Mesenchymal stem cell (in vitro differentiated cells and primary cell): ENCODE data around the gene FOXN1.

Source experiments
- DNase-seq: peaks from one replicate; pipeline ENCODE4 v3.0.0-alpha.2; 2013
- H2AFZ ChIP-seq: one replicate; pipeline ENCODE4 v1.6.1; 2013; ENCODE audit warnings: low read depth, mild to moderate bottlenecking, control low read depth, inconsistent platforms, low read length, moderate library complexity
- H2AK5ac ChIP-seq: 2 replicates; pipeline ENCODE4 v1.6.1; 2013; ENCODE audit warnings: low read length, moderate library complexity, mild to moderate bottlenecking, inconsistent platforms; ENCODE audit not compliant: severe bottlenecking
- H2BK120ac ChIP-seq: one replicate; pipeline ENCODE4 v1.6.1; 2013; ENCODE audit warnings: low read depth, mild to moderate bottlenecking, inconsistent platforms, low read length, moderate library complexity
- H2BK12ac ChIP-seq, 2 experiments: one replicate each; pipeline ENCODE4 v1.6.1; 2013; ENCODE audit warnings: inconsistent platforms in 2 of 2, low read length in 2 of 2, mild to moderate bottlenecking in 2 of 2, moderate library complexity in 2 of 2, control low read depth in 1 of 2
- H2BK15ac ChIP-seq: one replicate; pipeline ENCODE4 v1.6.1; 2013; ENCODE audit warnings: mild to moderate bottlenecking, low read depth, inconsistent platforms; ENCODE audit not compliant: poor library complexity, severe bottlenecking
- H2BK5ac ChIP-seq: 2 replicates; pipeline ENCODE4 v1.6.1; 2013; ENCODE audit warnings: low read depth, mild to moderate bottlenecking, low read length, control low read depth, inconsistent platforms; ENCODE audit not compliant: poor library complexity, severe bottlenecking
- H3K14ac ChIP-seq, 2 experiments: one replicate each; pipeline ENCODE4 v1.6.1; 2013; ENCODE audit warnings: inconsistent platforms in 2 of 2, low read length in 2 of 2, control low read depth in 1 of 2, mild to moderate bottlenecking in 1 of 2, moderate library complexity in 1 of 2
- H3K18ac ChIP-seq, 2 experiments: one replicate each; pipeline ENCODE4 v1.6.1; 2013; ENCODE audit warnings: inconsistent platforms in 2 of 2, low read length in 2 of 2, control low read depth in 1 of 2, low read depth in 1 of 2, mild to moderate bottlenecking in 1 of 2
- H3K23ac ChIP-seq, 2 experiments: one replicate each; pipeline ENCODE4 v1.6.1; 2013; ENCODE audit warnings: inconsistent platforms in 2 of 2, low read length in 2 of 2, mild to moderate bottlenecking in 2 of 2, moderate library complexity in 2 of 2, control low read depth in 1 of 2
- H3K27ac ChIP-seq: 2 replicates; pipeline ENCODE4 v1.5.1; 2013; ENCODE audit warnings: mild to moderate bottlenecking, moderate library complexity, low read length, control low read depth, inconsistent platforms; ENCODE audit not compliant: poor library complexity, severe bottlenecking
- H3K27me3 ChIP-seq, 2 experiments: 2 replicates each; pipeline versions ENCODE4 v1.6.1 to v1.7.0; 2013; ENCODE audit warnings: low read length in 2 of 2, mild to moderate bottlenecking in 2 of 2, moderate library complexity in 2 of 2, control low read depth in 1 of 2, inconsistent platforms in 1 of 2; ENCODE audit not compliant: control insufficient read depth in 1 of 2, insufficient read depth in 1 of 2
- H3K36me3 ChIP-seq, 2 experiments: 2 replicates each; pipeline versions ENCODE4 v1.6.1 to v1.7.0; 2013; ENCODE audit warnings: low read length in 2 of 2, control low read depth in 1 of 2, inconsistent platforms in 1 of 2, low read depth in 1 of 2, mild to moderate bottlenecking in 1 of 2; ENCODE audit not compliant: insufficient read depth in 2 of 2, control insufficient read depth in 1 of 2
- H3K4ac ChIP-seq, 2 experiments: one replicate each; pipeline ENCODE4 v1.6.1; 2013; ENCODE audit warnings: inconsistent platforms in 2 of 2, low read length in 2 of 2, mild to moderate bottlenecking in 2 of 2, moderate library complexity in 2 of 2, control low read depth in 1 of 2, low read depth in 1 of 2
- H3K4me1 ChIP-seq: 2 replicates; pipeline ENCODE4 v1.6.1; 2013; ENCODE audit warnings: low read depth, low read length, control low read depth; ENCODE audit not compliant: control insufficient read depth, insufficient read depth
- H3K4me2 ChIP-seq: 2 replicates; pipeline ENCODE4 v1.6.1; 2013; ENCODE audit warnings: low read length, mild to moderate bottlenecking, inconsistent platforms; ENCODE audit not compliant: poor library complexity, severe bottlenecking
- H3K4me3 ChIP-seq, 2 experiments: 2 replicates each; pipeline versions ENCODE4 v1.5.1 to v1.7.0; 2013; ENCODE audit warnings: low read length in 2 of 2, mild to moderate bottlenecking in 2 of 2, control low read depth in 1 of 2, low read depth in 1 of 2; ENCODE audit not compliant: insufficient read depth in 1 of 2
- H3K79me1 ChIP-seq: replicated peaks from 2 replicates; pipeline ENCODE4 v1.6.1; 2013; ENCODE audit warnings: mild to moderate bottlenecking, control low read depth, low read length, inconsistent platforms; ENCODE audit not compliant: poor library complexity, severe bottlenecking
- H3K9ac ChIP-seq: 2 replicates; pipeline ENCODE4 v1.7.0; 2013; ENCODE audit warnings: mild to moderate bottlenecking, low read length, moderate library complexity
- H3K9me3 ChIP-seq: 2 replicates; pipeline ENCODE4 v1.7.0; 2013; ENCODE audit warnings: mild to moderate bottlenecking, low read length; ENCODE audit not compliant: control insufficient read depth
- H4K8ac ChIP-seq: one replicate; pipeline ENCODE4 v1.6.1; 2013; ENCODE audit warnings: inconsistent platforms, mild to moderate bottlenecking, low read length, moderate library complexity
- H4K91ac ChIP-seq: one replicate; pipeline ENCODE4 v1.6.1; 2013; ENCODE audit warnings: mild to moderate bottlenecking, low read length, inconsistent platforms
- WGBS: methylation state at CpG from one replicate; pipeline ENCODE4 v1.1.7; 2013; ENCODE audit warnings: mixed read lengths; 5-methylcytosine and 5-hydroxymethylcytosine counted together

The FOXN1 gene

DNA sequence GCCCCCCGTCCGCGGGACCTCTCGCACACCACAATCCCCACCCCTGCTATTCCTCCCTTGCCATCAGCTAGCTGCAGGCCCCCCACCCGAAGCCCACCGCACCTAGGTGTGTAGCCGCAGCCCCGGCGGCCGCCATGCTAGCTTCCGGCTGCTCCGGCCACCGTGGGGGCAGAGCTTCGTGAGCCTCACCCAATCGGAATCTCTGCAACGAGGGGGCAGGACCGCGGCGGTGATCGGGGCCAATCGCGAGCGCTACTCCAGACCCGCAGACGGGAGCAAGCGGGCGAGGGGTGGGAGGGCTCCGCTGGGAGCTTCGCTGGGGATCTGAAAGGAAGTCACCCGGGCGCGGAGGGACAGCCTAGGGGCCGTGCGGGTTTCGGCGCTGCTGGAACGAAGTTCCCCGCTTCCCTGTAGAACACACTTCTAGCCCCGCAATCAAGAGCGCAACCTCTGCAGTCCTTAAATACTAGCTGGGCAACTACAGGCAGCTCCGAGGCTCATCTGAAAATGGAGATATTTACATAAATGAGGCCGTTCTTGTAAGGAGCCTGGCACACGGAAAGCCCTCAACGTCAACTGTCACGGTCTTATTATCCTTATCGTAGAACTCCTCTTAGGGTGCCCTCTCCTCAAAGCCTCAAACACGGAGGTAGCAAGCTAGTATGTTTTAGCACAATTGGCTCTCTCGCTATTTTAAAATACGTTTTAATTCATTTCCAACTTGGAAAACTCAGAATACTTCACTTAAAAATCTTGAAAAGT is 65.4 kb downstream of the FOXN1 start, which contains the start of gene PIGS:
TSS of gene PIGS (minus strand) at position 164 of the 762 bp plus-strand sequence. CDS start at position 136, 28 bp downstream.
- Histone ChIP-seq H3K18ac (peak within 1 kb of the TSS; percentile 71 to 77), H2AFZ (peak within 1 kb of the TSS; percentile 90), H3K27ac (no peak within 1 kb of the TSS), H3K27me3 (no peaks in the 10 kb centered on the region), H2BK120ac (no peak within 1 kb of the TSS), H4K8ac (peak within 1 kb of the TSS; percentile 78), H3K4me3 (peak within 1 kb of the TSS; percentile 77 to 99), H2BK15ac (no peak within 1 kb of the TSS), H3K9ac (peak within 1 kb of the TSS; percentile 92), H2BK12ac (no peak within 1 kb of the TSS), H2BK5ac (no peak within 1 kb of the TSS), H3K4ac (peak within 1 kb of the TSS; percentile 35 to 57), H3K79me1 (peaks cover 13% of the 10 kb centered on the region), H3K23ac (peak within 1 kb of the TSS in 1 of 2 experiments; percentile 51), H3K14ac (peak within 1 kb of the TSS in 1 of 2 experiments; percentile 68), H3K4me2 (peak within 1 kb of the TSS; percentile 90), H4K91ac (peak within 1 kb of the TSS; percentile 36), H3K9me3 (no peaks in the 10 kb centered on the region), H3K36me3 (peaks cover 6 to 11% of the 10 kb centered on the region in 2 experiments), H3K4me1 (peaks cover 10% of the 10 kb centered on the region), H2AK5ac (no peak within 1 kb of the TSS)
- WGBS = 2% methylated on average over 46 of the region's 49 CpGs
- peak; percentile 93 for DNase-seq

DNA sequence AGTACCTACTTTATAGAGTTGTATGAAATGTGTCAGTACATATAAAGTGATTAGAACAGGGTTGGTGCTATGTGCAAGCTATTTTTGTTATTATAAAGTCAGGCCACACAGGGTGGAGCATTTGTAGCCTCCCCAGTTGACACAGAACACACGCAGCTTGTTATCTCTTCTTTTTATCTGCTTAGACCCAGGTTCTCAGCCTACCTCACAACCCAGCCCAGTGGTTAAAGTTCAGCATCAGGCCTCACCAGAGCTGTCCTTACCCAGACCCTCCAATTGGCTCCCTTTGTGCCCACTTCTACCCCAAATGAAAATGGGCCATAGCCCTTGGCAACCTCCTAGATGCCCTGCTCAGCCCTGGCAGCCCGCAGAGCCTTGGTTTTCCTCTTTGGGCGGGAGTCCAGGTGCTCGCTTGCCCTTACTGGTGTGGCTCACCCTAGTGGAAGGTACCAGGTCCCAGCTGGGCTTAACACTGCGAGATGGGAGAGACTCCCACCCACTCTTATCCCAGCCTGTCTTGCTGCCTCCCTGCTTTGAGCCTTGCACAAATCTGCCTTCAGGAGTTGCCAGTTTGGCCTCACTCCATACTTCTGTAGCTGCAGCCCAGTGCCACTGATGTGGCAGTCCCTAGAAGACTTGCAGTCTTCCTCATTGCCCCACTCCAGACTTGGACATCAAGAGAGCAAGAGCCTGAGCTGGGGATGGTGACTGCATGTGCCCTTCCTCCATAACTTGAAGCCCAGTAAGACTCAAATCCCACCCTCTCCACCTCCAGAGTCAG is 66.3 kb downstream of the FOXN1 start:
- Histone ChIP-seq H3K4me1 (peaks cover 14% of the 10 kb centered on the region), H3K23ac (no peak overlapping the region), H3K27ac (no peak overlapping the region), H4K91ac (no peak overlapping the region), H3K9ac (peak overlapping the region; percentile 92), H3K27me3 (no peaks in the 10 kb centered on the region), H2AK5ac (no peak overlapping the region), H3K18ac (no peak overlapping the region), H2BK5ac (no peak overlapping the region), H2BK15ac (no peak overlapping the region), H2BK120ac (no peak overlapping the region), H2AFZ (no peak overlapping the region), H3K79me1 (peaks cover 10% of the 10 kb centered on the region), H2BK12ac (peak overlapping the region in 1 of 2 experiments; percentile 25), H3K9me3 (no peaks in the 10 kb centered on the region), H3K14ac (no peak overlapping the region), H3K4ac (peak overlapping the region in 1 of 2 experiments; percentile 35), H3K36me3 (peaks cover 5 to 6% of the 10 kb centered on the region in 2 experiments), H4K8ac (peak overlapping the region; percentile 12), H3K4me2 (no peak overlapping the region), H3K4me3 (peak overlapping the region in 1 of 2 experiments; percentile 99)
- DNase-seq = no peak
- whole genome bisulfite sequencing = 86% methylated on average over 5 of the region's 5 CpGs

GRCh38 chr17:28573040-28573380 is 66.9 kb downstream of the FOXN1 start:
- H3K79me1 ChIP-seq = peaks cover 10% of the 10 kb centered on the region
- H3K9ac ChIP-seq = no peak overlapping the region
- H3K18ac ChIP-seq = no peak overlapping the region
- no peaks in the 10 kb centered on the region for H3K9me3 ChIP-seq
- H2BK5ac ChIP-seq = no peak overlapping the region
- no peak overlapping the region for H4K91ac ChIP-seq
- H3K36me3 ChIP-seq = peaks cover 6 to 10% of the 10 kb centered on the region in 2 experiments
- H3K27ac ChIP-seq = no peak overlapping the region
- H2BK120ac ChIP-seq = no peak overlapping the region
- H3K27me3 ChIP-seq = no peaks in the 10 kb centered on the region
- no peak overlapping the region for H3K4me2 ChIP-seq
- no peak overlapping the region for H3K4ac ChIP-seq
- H2BK12ac ChIP-seq = no peak overlapping the region
- H3K14ac ChIP-seq = no peak overlapping the region
- no peak overlapping the region for H2AFZ ChIP-seq
- no peak overlapping the region for H4K8ac ChIP-seq
- no peak for DNase-seq
- H2AK5ac ChIP-seq = no peak overlapping the region
- H3K4me1 ChIP-seq = peaks cover 14% of the 10 kb centered on the region
- no peak overlapping the region for H2BK15ac ChIP-seq
- no peak overlapping the region for H3K23ac ChIP-seq
- no peak overlapping the region for H3K4me3 ChIP-seq

- H2AFZ ChIP-seq = no peak overlapping the region
- peaks cover 10 to 16% of the 10 kb centered on the region in 2 experiments for H3K36me3 ChIP-seq
- no peak overlapping the region for H4K91ac ChIP-seq
- DNase-seq = no peak
- H3K79me1 ChIP-seq = peaks cover 10% of the 10 kb centered on the region
- H3K4me1 ChIP-seq = peaks cover 14% of the 10 kb centered on the region
- H3K4me3 ChIP-seq = no peak overlapping the region
- H2BK5ac ChIP-seq = no peak overlapping the region
- H3K9me3 ChIP-seq = no peaks in the 10 kb centered on the region
- no peak overlapping the region for H4K8ac ChIP-seq
- H3K27me3 ChIP-seq = no peaks in the 10 kb centered on the region
- H3K27ac ChIP-seq = no peak overlapping the region
- no peak overlapping the region for H3K4me2 ChIP-seq
- H3K18ac ChIP-seq = no peak overlapping the region
- no peak overlapping the region for H2BK15ac ChIP-seq
- no peak overlapping the region for H2BK12ac ChIP-seq
- H3K14ac ChIP-seq = no peak overlapping the region
- H3K9ac ChIP-seq = no peak overlapping the region
- 94% methylated on average over 9 of the region's 9 CpGs for WGBS
- no peak overlapping the region for H2BK120ac ChIP-seq
- no peak overlapping the region for H3K4ac ChIP-seq
- H2AK5ac ChIP-seq = no peak overlapping the region
- H3K23ac ChIP-seq = no peak overlapping the region
Measured at GRCh38 chr17:28573521-28573920, 67.4 kb downstream of the FOXN1 start.
